ENCODE data around the gene CDH12. TPM values are rescaled to one million over a fixed set of nuclear protein-coding genes. Genes with fewer than 3 reads are reported as not detected.

The CDH12 gene
- total and polyA plus RNA-seq, 10 of the 15 experiments (the other 5 are each of a cell fraction or from before 2014, with no cell fraction given), result 0.03 to 0.16 TPM; not detected in 8

- BruUV-seq (replicated peaks), result no TSS peak
- H3K27ac ChIP-seq (ENCODE audit: control insufficient read depth, insufficient read depth), result no peak overlapping the region
- no peak for ATAC-seq
- no peaks in the 10 kb centered on the region for H3K4me1 ChIP-seq (ENCODE audit: control insufficient read depth, insufficient read depth, low read length)
- H3K27me3 ChIP-seq (replicated peaks in 1 of 2; ENCODE audit: control insufficient read depth in 2 of 2, insufficient read depth in 2 of 2, low read length in 1 of 2), result no peaks in the 10 kb centered on the region
- H3K4me3 ChIP-seq, result no peak overlapping the region
- no peaks in the 10 kb centered on the region for H3K79me2 ChIP-seq (ENCODE audit: control insufficient read depth, insufficient read depth, low read length)
- no peaks in the 10 kb centered on the region for H4K20me1 ChIP-seq (ENCODE audit: control insufficient read depth, insufficient read depth)
- ChIA-PET POLR2A (no interaction called here), SMC1A (ENCODE audit: uncharacterized antibody, unreplicated experiment) (no interaction called here), CTCF (no interaction called here), RAD21 (ENCODE audit: unreplicated experiment) (no interaction called here)
- no peaks in the 10 kb centered on the region for H3K36me3 ChIP-seq (ENCODE audit: control insufficient read depth in 2 of 2, insufficient read depth in 2 of 2, low read length in 1 of 2)
- no peak for DNase-seq (ENCODE audit: low read depth, low spot score)
- intact Hi-C loops (cut with micrococcal nuclease; ENCODE audit: unreplicated experiment), result no loop called here
- TF ChIP-seq TCF3 (IDR thresholded peaks at IDR 0.05; ENCODE audit: borderline replicate concordance, insufficient read depth, low read depth, low read length), result no peak
- no peak for TF ChIP-seq ZBED1 (IDR thresholded peaks at IDR 0.05; ENCODE audit: borderline replicate concordance)
- TF ChIP-seq POLR2AphosphoS5 (IDR thresholded peaks at IDR 0.05; ENCODE audit: low read length), result no peak
- no peak for TF ChIP-seq E2F8 (IDR thresholded peaks at IDR 0.05; ENCODE audit: low read depth, partially characterized antibody)
- TF ChIP-seq EZH2 (IDR thresholded peaks at IDR 0.05; ENCODE audit: borderline replicate concordance, control insufficient read depth, low read depth, low read length), result no peak
- TF ChIP-seq, protein P1, sequence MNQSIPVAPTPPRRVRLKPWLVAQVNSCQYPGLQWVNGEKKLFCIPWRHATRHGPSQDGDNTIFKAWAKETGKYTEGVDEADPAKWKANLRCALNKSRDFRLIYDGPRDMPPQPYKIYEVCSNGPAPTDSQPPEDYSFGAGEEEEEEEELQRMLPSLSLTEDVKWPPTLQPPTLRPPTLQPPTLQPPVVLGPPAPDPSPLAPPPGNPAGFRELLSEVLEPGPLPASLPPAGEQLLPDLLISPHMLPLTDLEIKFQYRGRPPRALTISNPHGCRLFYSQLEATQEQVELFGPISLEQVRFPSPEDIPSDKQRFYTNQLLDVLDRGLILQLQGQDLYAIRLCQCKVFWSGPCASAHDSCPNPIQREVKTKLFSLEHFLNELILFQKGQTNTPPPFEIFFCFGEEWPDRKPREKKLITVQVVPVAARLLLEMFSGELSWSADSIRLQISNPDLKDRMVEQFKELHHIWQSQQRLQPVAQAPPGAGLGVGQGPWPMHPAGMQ (IDR thresholded peaks at IDR 0.05; ENCODE audit: borderline replicate concordance), result no peak
- no peak for TF ChIP-seq MEF2A (IDR thresholded peaks at IDR 0.05; ENCODE audit: insufficient read depth, low read depth, low read length)
- TF ChIP-seq ZNF622 (IDR thresholded peaks at IDR 0.05), result no peak
- TF ChIP-seq GABPA (IDR thresholded peaks at IDR 0.05; ENCODE audit: low read depth), result no peak
- no peak for TF ChIP-seq BACH1 (IDR thresholded peaks at IDR 0.05; ENCODE audit: borderline replicate concordance)
- no peak for TF ChIP-seq RAD51 (IDR thresholded peaks at IDR 0.05)
- no peak for TF ChIP-seq RFX5 (IDR thresholded peaks at IDR 0.05; ENCODE audit: low read depth, low read length)
- no peak for TF ChIP-seq YY1 (IDR thresholded peaks at IDR 0.05; ENCODE audit: low read depth, low read length)
- TF ChIP-seq, protein P2, sequence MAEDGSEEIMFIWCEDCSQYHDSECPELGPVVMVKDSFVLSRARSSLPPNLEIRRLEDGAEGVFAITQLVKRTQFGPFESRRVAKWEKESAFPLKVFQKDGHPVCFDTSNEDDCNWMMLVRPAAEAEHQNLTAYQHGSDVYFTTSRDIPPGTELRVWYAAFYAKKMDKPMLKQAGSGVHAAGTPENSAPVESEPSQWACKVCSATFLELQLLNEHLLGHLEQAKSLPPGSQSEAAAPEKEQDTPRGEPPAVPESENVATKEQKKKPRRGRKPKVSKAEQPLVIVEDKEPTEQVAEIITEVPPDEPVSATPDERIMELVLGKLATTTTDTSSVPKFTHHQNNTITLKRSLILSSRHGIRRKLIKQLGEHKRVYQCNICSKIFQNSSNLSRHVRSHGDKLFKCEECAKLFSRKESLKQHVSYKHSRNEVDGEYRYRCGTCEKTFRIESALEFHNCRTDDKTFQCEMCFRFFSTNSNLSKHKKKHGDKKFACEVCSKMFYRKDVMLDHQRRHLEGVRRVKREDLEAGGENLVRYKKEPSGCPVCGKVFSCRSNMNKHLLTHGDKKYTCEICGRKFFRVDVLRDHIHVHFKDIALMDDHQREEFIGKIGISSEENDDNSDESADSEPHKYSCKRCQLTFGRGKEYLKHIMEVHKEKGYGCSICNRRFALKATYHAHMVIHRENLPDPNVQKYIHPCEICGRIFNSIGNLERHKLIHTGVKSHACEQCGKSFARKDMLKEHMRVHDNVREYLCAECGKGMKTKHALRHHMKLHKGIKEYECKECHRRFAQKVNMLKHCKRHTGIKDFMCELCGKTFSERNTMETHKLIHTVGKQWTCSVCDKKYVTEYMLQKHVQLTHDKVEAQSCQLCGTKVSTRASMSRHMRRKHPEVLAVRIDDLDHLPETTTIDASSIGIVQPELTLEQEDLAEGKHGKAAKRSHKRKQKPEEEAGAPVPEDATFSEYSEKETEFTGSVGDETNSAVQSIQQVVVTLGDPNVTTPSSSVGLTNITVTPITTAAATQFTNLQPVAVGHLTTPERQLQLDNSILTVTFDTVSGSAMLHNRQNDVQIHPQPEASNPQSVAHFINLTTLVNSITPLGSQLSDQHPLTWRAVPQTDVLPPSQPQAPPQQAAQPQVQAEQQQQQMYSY (CRISPR knock-in tag; IDR thresholded peaks at IDR 0.05), result no peak
- TF ChIP-seq, protein P3, sequence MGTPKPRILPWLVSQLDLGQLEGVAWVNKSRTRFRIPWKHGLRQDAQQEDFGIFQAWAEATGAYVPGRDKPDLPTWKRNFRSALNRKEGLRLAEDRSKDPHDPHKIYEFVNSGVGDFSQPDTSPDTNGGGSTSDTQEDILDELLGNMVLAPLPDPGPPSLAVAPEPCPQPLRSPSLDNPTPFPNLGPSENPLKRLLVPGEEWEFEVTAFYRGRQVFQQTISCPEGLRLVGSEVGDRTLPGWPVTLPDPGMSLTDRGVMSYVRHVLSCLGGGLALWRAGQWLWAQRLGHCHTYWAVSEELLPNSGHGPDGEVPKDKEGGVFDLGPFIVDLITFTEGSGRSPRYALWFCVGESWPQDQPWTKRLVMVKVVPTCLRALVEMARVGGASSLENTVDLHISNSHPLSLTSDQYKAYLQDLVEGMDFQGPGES (IDR thresholded peaks at IDR 0.05), result no peak
- TF ChIP-seq SUPT20H (IDR thresholded peaks at IDR 0.05; ENCODE audit: borderline replicate concordance, control insufficient read depth, low read depth, low read length), result no peak
- TF ChIP-seq TCF7 (IDR thresholded peaks at IDR 0.05; ENCODE audit: borderline replicate concordance), result no peak
- no peak for TF ChIP-seq NR2F1 (conservative IDR thresholded peaks at IDR 0.05)
- H3K9me3 ChIP-seq (replicated peaks; ENCODE audit: control insufficient read depth, insufficient read depth, low read length), result no peaks in the 10 kb centered on the region
- no peak overlapping the region for H3K9ac ChIP-seq (ENCODE audit: control insufficient read depth, insufficient read depth, low read length)
- no peak overlapping the region for H2AFZ ChIP-seq (ENCODE audit: control insufficient read depth, low read depth, low read length)
- 4% methylated on average over 2 of the region's 2 CpGs for WGBS (ENCODE audit: insufficient coverage, insufficient replicate concordance, low lambda C conversion rate, missing lambda C conversion rate)
- FAIRE-seq, result no peak
- H3K4me2 ChIP-seq (ENCODE audit: control insufficient read depth, insufficient read depth), result no peak overlapping the region
- in situ Hi-C loops (cut with MboI), result no loop called here
These were observed 254.3 kb downstream of the CDH12 start for GRCh38 chr5:22598796-22599195.

All from GM12878 (cell line).